Thoracic aorta (tissue), 2 donors: ENCODE data around the gene KCTD10. TPM values are rescaled to one million over a fixed set of nuclear protein-coding genes. Genes with fewer than 3 reads are reported as not detected.

Source experiments
- ATAC-seq: fragments of 150-250 bp; one replicate; pipeline ENCODE4 v1.8.0; 2017; ENCODE audit warnings: low read depth; ENCODE audit not compliant: insufficient number of reproducible peaks, low FRiP score
- DNase-seq: peaks from one replicate; pipeline ENCODE4 v3.0.0-alpha.2; 2020; ENCODE audit warnings: low spot score
- H3K27ac ChIP-seq, 2 donors: fragments of 200-600 bp; sonication (generic); 1 replicate in 1 of 2; 2 replicates in 1 of 2; pipeline ENCODE4 v1.5.1; 2016; ENCODE audit warnings: mild to moderate bottlenecking in 2 of 2, moderate library complexity in 2 of 2
- H3K27me3 ChIP-seq: fragments of 200-600 bp; sonication (generic); replicated peaks from 2 replicates; pipeline ENCODE4 v1.6.0; 2016; ENCODE audit warnings: mild to moderate bottlenecking; ENCODE audit not compliant: insufficient read depth
- H3K36me3 ChIP-seq: fragments of 200-600 bp; sonication (generic); one replicate; pipeline ENCODE4 v1.5.1; 2016
- H3K4me1 ChIP-seq, 2 donors: fragments of 200-600 bp; sonication (generic); 1 replicate in 1 of 2; 2 replicates in 1 of 2; pipeline versions ENCODE4 v1.5.1 to v1.6.0; 2016; ENCODE audit warnings: low read depth in 2 of 2, mild to moderate bottlenecking in 1 of 2; ENCODE audit not compliant: control insufficient read depth in 1 of 2
- H3K4me3 ChIP-seq: fragments of 200-600 bp; sonication (generic); 2 replicates; pipeline ENCODE4 v1.5.1; 2016; ENCODE audit warnings: mild to moderate bottlenecking
- H3K9me3 ChIP-seq: fragments of 200-600 bp; sonication (generic); 2 replicates; pipeline ENCODE4 v1.5.1; 2016
- total RNA-seq, 2 donors: library from RNA; depleted of rRNA; stranded (reverse); fragments of >200 nt; gene quantifications; one replicate each; pipeline versions ENCODE4 v1.1.0 to v1.2.3, GENCODE V29; 2016
- TF ChIP-seq, protein P1 (sequence below): fragments of 200-600 bp; sonication (generic); IDR thresholded peaks from one replicate; pipeline ENCODE4 v1.5.1; 2019; ENCODE audit warnings: antibody characterized with exemption

KCTD10 gene
- total RNA-seq, 2 donors from 2014 or later, result 109 to 271 TPM

DNA sequence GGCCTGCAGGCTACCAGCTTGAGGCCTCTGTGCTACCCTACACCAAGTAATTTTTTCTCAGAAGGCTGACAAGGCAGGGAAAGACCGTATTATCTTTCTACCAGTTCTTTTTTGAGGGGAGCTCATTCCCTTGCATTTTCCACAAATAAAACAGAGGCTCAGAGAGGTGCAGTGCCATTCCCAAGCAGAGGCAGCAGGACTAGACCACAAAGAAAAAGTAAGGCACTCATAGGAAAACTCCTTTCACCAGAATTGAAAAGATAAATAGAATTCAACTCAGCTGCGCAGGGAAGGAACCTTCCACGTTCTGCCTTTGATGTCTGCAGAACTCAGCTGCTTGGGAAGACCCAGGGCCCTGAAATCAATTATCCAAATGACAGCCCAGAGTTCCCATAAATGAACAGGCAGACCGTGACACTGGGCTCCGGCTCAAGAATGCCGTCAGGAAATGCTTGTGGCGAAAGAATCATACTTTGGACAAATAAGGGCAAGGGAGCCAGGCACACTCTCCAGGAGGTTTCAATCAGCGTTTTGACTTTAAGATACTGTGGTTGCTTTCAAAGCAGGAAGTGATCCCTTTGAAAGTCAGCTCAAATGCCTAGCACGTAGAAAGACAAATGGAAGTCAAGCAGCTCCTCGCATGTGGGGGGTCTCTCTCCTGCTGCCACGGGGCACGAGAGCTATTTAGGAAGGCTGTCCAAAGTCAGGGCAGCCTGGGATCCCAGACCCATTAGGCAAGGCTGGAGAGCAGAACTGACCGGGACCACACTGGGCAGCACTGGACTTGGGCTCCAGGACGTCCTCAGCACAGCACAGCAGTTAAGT, 14.0 kb downstream of the KCTD10 start:
- Histone ChIP-seq H3K4me3 (peak overlapping the region; percentile 62), H3K4me1 (peaks cover 73 to 97% of the 10 kb centered on the region in 2 donors), H3K27me3 (no peaks in the 10 kb centered on the region), H3K27ac (peak overlapping the region; percentile 99), H3K36me3 (peaks cover 17% of the 10 kb centered on the region), H3K9me3 (no peaks in the 10 kb centered on the region)
- TF ChIP-seq, protein P1, sequence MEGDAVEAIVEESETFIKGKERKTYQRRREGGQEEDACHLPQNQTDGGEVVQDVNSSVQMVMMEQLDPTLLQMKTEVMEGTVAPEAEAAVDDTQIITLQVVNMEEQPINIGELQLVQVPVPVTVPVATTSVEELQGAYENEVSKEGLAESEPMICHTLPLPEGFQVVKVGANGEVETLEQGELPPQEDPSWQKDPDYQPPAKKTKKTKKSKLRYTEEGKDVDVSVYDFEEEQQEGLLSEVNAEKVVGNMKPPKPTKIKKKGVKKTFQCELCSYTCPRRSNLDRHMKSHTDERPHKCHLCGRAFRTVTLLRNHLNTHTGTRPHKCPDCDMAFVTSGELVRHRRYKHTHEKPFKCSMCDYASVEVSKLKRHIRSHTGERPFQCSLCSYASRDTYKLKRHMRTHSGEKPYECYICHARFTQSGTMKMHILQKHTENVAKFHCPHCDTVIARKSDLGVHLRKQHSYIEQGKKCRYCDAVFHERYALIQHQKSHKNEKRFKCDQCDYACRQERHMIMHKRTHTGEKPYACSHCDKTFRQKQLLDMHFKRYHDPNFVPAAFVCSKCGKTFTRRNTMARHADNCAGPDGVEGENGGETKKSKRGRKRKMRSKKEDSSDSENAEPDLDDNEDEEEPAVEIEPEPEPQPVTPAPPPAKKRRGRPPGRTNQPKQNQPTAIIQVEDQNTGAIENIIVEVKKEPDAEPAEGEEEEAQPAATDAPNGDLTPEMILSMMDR, result no peak
- ATAC-seq (peak; percentile 77), DNase-seq (peak; percentile 74)

DNA sequence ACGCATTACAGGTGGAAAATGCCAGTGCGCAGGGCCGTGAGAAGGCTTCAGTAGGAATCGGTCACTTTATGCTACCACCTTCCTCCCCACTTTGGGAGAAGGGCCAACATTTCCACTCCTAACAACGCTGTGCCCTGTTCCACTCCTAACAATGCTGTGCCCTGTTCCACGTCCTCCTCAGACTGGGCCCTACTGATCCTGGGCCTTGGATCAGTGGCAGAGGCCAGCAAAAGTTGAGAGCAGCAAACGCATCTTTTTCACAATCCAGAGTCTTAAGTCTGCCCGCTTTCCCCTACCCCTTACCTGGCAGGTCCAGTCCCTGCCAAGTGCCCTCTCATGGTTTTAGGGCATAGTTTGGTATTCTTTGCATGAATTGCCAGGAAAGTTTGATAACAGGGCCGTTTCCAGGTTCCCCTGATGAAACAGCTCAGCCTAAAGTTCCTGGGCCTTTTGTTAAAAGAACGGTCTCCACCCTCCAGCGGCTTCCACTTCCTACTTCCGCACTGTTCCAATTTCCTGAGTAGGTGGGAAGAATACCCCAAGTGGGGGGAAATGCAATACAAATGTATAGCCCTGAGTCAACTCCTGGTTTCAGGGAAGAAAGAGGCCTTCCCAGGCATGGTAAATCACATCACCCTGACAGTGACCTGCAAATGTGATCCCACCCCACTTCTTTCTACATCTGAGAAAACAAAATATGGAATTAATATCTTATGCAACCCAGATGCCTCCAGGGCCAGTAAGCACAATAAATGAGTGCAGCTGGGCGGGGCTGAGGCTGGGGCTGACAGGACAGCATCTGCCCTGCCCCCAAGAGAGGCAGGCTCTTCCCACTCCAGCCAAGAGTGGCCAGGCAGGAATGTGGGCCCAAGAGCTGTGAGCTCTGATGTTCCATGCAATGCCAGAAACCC, 15.0 kb downstream of the KCTD10 start:
- DNase-seq, result peak; percentile 78
- H3K27me3 ChIP-seq, result no peaks in the 10 kb centered on the region
- ATAC-seq, result peak; percentile 34
- H3K9me3 ChIP-seq, result no peaks in the 10 kb centered on the region
- H3K36me3 ChIP-seq, result peaks cover 16% of the 10 kb centered on the region
- TF ChIP-seq, protein P1, result no peak
- H3K4me3 ChIP-seq, result peak overlapping the region; percentile 62
- peaks cover 77 to 95% of the 10 kb centered on the region in 2 donors for H3K4me1 ChIP-seq
- H3K27ac ChIP-seq, result peak overlapping the region; percentile 99

DNA sequence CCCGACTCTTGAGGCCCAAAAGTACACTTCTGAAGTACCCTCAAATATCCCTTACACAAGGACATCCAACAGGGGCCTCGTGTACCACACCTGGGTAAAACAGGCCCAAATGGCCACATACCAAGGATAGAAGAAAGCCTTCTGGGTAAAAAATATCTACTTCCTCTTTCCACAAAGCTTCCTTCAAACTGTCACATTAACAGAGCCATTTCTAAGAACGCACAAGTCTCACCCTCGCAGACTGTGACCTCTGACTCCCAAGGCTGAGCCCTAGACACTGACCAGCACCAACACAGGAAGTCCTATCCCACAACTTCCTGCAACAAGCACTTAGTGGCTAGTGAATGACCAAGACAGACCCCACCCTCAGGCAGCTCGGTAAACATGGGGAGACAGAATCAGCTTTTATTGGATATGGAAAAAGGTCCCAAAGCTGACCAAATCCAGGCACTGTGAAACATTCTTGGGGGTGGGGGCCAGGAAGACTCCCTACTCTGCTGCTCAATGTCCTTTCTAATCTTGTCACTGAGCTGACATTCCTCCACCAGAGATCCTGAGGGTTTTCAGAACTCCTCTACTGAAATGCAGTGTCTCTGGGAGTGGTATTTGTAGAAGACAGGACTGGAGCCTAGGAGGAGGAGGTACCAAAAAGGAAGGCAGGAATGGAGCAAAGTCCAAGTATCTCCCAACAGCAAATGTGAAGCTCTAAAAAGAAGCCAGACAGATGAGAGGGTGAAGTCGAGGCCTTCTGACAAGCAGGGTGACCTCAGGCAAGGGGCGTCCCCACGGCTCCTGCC, 15.9 kb downstream of the KCTD10 start:
- H3K36me3 ChIP-seq, result peaks cover 18% of the 10 kb centered on the region
- no peaks in the 10 kb centered on the region for H3K9me3 ChIP-seq
- TF ChIP-seq, protein P1, result no peak
- no peaks in the 10 kb centered on the region for H3K27me3 ChIP-seq
- DNase-seq (no peak), ATAC-seq (no peak)
- peaks cover 71 to 86% of the 10 kb centered on the region in 2 donors for H3K4me1 ChIP-seq
- H3K4me3 ChIP-seq, result no peak overlapping the region
- peak overlapping the region; percentile 99 for H3K27ac ChIP-seq

DNA sequence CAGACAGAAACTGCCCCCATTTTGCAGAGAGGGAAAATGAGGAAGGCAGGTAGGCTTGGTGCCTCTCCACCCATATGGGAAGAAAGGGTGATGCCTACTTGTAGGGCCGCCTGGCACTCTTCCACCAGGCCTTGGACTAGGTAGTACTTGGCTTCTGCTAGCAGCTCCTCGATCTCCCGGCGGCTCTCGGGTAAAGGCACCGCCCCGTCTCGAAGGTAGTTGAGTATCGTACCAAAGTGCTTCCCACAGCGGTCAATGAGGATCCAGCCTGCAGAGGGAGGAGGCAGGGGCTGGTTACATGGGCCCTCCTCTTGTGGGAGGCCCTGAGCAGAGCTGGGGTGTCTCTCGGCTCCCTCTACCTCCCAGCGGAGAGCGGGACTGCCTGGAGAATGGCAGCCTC, 16.6 kb downstream of the KCTD10 start:
- ATAC-seq, result no peak
- Histone ChIP-seq H3K36me3 (peaks cover 25% of the 10 kb centered on the region), H3K27me3 (no peaks in the 10 kb centered on the region), H3K9me3 (no peaks in the 10 kb centered on the region), H3K4me3 (no peak overlapping the region), H3K4me1 (peaks cover 67 to 79% of the 10 kb centered on the region in 2 donors), H3K27ac (peak overlapping the region; percentile 99)
- TF ChIP-seq, protein P1, result no peak
- no peak for DNase-seq
